GM19463 (cell line): ENCODE measurements around the gene EXOC3.

Experiments used
- ATAC-seq: cut with Tn5 transposase; IDR thresholded peaks from one replicate; pipeline ENCODE4 v1.9.1; 2021; ENCODE audit warnings: mild to moderate bottlenecking, moderate library complexity; ENCODE audit not compliant: unreplicated experiment

EXOC3 gene

DNA sequence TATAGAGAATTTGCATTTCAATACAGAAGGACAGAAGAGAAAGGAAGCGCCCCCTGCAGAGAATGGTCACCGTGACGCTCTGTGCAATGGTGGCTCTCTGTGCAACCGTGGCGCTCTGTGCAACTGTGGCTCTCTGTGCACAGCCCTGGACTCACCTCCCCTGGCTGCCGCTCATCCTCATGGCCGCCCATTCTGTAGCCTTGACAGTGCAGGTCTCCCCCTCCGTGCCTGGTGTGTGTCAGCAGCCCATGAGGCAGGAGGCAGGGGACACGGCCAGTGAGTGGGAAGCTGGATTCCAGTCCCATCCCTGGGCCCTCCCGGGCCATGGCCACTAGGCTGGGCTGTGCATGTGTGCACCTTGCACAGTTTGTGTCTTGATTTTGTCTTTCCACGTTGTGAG, 12.0 kb downstream of the EXOC3 start:
- no peak for ATAC-seq

DNA sequence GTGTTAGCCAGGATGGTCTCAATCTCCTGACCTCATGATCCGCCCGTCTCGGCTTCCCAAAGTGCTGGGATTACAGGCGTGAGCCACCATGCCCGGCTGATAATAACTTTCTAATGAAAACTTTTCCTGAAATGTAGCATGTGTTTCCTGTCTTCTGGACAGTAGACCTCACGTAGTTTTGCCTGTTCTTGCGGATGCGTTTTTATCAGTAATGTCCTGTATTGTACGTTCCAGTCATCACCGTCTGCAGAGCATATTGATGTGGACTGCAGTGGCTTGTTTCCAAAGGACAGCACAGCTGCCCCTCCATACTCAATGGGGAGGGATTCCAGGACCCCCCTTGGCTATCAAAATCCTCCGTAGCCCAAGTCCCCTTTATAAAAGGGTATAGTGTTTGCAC, 12.8 kb downstream of the EXOC3 start:
- no peak for ATAC-seq

DNA sequence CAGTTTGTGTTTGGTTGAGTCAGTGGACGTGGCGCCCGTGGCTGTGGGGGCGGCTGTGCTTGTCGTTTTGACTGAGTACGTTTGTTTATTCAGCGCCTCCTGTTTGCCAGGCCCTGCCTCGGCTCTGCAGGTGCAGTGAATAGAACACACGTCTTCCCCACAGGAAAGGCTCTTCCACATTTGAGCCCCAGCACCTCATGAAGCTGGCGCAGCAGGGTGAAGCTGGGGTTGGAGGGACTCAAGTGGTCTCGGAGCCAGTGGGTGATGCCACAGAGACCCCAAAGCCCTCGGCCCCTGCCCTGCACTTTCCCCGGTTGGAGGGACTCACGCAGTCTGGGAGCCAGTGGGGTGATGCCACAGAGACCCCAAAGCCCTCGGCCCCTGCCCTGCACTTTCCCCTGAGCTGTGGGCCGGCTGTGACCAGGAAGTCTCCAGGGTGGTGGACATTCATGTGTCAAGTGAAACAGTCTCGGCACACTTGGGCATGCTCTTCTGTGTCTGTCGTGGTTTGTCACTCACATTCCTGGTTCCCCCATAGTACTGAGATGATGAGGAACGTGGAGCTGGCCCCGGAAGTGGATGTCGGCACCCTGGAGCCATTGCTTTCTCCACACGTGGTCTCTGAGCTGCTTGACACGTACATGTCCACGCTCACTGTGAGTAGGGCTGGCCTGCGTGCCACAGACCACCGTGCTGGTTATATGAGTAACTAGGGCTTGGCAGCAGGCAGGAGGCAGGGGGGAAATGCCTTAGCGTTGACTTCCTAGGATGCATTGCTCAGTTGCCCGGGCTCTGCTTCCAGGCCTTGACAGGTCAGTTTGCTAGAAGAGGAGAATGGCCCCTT, 13.6 kb downstream of the EXOC3 start:
- no peak for ATAC-seq

DNA sequence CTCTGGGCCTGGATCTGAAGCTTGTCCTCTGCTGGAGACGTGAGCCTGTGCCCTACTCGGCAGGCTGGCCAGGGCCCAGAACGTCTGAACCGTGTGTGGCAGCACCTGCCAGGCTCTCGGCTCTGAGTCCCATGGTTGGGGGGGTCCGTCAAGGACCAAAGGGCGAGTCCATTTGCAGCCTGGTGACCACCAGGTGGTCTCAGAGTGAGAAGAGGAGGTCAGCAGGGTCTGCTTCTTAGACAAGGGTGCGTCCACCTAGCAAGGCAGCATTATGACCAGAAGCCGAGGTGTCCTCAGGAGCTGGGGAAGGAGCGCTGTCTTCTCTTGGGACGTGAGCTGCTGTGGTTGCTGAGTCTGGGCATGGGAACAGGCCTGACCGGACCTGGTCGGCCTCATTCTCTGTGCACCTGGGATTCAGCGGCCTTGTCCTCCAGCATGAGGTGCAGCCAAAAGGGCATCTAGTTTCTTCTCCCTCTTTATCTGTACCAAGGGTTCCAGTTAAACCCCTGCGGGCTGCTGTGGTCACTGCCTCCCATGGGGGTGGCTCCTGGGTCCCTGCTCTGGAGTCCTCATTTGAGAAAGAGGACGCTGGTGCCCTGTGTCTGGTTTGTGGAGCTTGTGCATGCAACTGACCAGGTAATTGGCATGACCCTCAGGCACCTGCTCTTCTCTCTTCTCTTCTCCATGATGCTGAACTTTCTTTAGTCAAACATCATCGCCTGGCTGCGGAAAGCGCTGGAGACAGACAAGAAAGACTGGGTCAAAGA, 14.4 kb downstream of the EXOC3 start:
- no peak for ATAC-seq

DNA sequence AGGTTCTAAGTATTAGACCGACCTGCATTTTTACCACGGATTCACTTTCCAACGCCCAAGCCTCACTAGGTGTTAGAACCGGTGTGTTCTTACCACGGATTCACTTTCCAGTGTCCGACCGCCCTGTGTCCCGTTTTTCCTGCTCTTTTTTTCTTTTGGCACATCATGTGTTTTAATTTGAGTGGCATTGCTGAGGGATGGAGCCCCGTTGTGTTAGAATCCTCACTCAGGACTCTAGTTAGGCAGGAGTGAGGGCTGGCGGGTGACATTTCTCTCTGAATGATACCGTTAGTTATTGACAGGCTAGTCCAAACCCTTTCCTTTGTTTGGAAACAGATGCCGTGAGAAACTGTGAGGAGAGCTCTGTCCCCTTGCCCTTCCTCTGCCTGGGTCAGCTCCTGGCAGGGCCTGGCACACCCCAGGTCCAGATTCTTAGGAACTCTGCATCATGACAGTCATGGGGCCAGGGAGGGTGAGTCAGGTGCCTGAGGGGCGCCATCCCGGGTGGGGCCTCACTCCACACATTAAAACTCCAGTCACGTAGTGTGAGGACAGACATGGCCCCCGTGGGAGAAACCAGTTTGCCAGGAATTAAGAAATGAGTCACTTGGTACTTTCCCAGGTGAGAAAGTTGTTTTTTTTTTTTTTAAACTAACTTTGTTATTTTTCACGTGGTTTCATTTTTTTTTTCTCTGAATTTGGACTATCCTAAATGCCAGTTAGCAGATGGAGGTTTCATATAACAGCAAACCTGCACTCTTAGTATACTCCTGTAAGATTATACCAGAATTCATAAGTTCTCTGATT, 15.8 kb downstream of the EXOC3 start:
- peak; percentile 73 for ATAC-seq

DNA sequence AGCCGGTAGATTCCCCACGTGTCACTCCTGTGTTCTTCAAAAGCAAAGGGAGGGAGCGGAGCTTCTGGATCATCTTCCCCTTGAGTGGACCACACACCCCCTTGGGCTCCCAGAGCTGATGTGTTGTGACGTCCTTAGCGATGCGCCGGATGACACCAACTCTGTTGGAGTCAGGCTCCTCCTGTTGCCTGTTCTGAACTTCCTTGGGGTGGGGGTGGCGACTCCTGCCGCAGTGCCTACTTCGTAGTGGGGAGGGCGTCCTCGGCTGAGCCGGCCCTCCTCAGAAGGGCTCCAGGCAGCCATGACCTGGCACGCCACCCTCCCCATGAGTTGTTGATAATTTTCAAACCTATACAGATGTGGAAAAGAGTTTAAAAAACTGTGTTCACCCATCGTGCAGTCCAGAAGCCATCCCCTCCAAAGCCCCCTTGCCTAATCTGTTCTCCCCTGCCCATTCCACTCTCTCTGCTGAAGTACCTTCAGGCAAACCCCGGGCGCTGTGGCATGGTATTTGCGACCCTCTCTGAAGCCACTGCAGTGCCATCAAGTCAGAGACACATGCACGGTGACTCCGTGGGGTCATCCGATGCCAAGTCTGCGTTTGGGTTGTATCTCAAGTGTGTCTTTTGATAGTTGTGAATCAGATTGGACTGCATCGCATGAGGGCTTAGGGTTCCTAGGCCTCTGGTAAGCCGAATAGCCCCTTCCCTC, 16.7 kb downstream of the EXOC3 start:
- no peak for ATAC-seq

DNA sequence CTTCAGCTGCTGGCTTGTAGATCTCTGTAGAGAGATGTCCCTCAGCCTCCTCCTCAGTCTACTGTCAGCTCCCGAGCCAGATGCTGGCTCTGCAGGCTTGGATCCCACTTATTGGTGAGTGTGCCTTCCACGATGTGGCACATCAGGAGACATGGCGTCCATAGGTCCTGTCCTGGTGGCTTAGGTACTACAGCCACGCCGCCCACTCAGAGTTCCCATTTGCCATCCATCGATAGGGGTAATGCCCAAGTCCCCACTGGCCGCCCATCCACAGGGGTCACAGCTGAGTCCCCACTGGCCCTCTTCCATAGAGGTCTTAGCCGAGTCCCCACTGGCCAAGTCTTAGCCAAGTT, 17.3 kb downstream of the EXOC3 start:
- ATAC-seq: no peak

DNA sequence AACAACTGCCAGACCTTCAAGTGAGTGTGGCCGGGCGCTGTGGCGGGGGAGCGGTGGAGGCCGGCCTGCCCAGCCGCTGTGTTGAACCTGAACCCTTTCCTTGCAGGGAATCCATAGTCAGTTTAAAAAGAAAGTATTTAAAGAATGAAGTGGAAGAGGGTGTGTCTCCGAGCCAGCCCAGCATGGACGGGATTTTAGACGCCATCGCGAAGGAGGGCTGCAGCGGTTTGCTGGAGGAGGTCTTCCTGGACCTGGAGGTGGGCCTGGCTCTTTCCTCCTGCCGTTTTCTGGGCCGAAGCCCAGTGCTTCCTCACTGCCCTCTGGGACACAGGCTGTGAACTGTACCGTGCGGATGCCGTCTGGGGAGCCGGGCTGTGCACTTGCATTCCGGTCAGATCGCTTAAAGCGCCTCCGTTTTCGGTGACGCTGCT, 19.1 kb downstream of the EXOC3 start:
- no peak for ATAC-seq

DNA sequence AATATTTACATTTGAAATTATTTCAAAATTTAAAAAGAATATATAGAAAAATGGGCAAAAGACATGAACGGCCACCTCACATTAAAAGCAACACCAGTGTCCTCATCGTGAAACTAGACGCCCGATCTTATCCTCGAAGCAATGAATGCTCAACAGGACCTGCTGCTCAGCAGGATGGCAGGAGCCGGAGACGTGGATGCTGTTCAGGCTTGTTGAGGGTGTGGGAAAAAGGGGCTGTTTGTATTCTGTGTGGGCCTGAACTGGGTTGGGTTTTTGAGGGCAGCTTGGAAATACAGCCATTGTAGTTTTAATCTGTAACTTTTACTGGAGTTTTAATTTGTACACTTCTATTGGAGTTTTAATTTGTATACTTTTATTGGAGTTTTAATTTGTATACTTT, 20.3 kb downstream of the EXOC3 start:
- no peak for ATAC-seq

DNA sequence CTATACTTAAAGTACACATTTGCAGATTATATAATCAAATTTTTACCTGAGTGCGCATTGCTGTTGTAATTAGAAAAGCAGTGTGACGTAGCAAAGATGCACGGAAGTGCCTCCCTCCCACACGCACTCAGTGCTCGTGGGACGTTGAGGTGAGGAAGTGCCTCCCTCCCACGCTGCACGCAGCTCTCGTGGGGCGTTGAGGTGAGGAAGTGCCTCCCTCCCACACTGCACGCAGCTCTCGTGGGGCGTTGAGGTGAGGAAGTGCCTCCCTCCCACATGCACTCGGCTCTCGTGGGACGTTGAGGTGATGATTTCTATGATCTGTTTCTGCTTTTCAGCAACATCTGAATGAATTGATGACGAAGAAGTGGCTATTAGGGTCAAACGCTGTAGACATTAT, 21.0 kb downstream of the EXOC3 start:
- ATAC-seq: no peak

DNA sequence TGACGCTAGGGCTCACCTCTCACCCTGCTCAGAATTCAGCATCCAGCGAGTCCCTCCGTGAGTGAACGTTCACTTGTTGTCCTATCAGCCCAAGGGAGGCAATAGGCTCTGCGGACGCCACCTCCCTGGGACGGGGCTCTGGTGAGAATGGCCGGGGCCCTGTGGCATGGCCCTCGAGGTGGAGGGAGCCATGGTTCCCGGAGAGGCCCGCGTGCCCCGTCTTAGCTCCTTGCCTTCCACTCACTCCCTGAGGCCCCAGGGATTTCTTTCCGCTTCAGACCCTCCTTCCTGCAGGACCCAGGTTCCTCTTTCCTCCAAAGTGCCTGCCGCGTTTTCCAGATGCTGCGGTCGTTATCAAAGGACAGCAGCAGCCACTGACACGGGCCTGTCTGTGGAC, 21.5 kb downstream of the EXOC3 start:
- no peak for ATAC-seq

DNA sequence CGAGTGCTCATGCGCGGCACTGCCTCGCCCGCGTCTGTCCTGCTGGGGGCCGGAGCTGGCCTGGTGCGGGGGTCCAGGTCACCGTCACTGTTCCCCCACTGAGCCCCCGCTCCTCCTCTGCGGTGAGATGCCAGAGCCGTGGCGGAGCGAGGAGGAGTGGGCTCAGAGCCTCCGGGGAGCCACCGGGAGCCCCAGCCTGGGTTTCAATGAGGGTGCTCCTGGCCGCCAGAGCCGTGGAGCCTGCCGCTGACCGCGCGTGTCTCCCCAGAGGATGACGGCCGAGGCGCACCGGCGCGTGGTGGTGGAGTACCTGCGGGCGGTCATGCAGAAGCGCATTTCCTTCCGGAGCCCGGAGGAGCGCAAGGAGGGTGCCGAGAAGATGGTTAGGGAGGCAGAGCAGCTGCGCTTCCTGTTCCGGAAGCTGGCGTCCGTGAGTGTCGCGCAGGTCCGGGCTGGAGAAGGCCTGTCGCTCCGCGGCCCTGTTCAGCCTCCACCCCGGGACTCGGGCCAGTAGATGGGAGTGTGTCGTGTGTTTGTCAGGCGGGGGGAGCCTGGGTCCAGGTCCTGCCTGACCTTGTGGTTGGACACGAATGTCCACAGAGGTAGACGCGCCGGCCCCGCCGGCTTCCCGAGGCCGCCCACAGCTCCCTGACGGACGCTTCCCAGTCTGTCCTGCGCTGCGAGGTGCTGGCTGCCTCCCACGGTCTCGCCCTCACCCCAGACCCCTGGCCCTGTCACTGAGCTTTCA, 22.0 kb downstream of the EXOC3 start:
- ATAC-seq: no peak

DNA sequence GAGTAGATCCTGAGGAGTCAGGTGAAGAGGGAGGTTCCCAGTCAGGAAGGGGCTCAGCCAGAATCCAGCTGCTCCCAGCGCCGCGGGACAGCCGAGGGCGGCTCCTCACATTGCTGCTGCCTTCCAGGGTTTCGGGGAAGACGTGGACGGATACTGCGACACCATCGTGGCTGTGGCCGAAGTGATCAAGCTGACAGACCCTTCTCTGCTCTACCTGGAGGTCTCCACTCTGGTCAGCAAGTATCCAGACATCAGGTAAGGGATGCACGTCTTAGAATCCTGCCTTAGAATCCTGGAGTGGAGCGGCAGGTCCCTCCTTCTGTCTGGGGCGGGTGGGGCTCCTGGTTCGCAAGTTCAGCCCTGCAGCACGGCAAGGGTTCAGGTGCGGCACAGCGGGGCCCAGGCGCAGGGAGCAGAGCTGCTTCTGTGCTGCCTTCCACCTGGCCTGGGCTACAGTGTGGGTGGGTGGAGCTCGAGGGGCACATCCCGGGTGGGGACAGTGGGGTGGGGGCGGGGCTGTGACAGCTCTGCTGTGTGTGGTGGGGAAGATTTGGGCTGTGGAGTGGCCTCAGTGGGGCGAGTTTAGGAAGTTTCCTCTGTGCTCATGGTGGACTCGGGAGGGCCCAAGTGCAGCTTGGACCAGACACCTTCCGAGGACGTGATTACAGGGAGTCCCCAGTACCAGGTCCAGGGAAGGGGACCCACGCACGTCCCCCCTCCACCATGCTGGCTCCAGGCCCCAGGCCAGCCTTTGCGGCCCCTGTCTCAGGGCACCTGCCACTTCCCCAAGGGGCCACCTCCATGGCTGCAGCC, 22.8 kb downstream of the EXOC3 start:
- no peak for ATAC-seq

DNA sequence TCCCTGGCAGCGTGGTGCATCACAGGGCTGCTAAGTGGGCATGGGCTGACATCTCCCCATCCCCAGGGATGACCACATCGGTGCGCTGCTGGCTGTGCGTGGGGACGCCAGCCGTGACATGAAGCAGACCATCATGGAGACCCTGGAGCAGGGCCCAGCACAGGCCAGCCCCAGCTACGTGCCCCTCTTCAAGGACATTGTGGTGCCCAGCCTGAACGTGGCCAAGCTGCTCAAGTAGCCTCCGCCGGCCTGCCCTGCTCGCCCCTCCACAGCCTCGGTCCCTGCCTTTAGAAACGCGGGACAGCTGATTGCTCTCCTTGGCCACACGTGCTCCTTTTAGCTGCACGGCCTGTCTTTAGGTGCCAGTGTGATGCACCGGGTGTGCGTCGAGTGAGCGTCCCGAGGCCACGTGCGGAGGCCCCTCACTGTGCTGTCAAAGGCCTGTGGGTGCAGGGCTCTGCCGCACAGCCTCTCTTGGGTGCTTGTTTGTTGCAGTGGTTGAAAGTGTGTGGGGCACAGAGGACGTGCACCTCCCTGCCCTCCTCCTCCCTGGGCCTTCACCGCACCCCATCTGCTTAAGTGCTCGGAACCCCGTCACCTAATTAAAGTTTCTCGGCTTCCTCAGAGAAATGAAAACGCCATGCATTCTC, 23.8 kb downstream of the EXOC3 start:
- ATAC-seq: no peak

DNA sequence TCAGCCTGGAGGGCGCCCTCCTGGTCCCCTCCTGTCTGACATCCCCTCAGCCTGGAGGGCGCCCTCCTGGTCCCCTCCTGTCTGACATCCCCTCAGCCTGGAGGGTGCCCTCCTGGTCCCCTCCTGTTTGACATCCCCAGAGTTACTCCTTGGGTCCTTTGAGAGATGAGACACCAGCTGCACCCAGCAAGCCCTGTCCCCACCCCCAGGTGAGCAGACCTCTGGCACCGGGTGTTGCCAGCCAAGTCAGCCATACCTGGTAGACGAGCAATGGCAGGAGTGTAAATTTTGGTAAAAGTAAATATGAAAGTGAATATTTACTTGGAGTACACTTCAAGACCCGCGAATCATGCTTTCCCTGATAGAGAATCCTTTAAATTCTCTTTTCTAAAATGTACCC, 25.4 kb downstream of the EXOC3 start:
- no peak for ATAC-seq

DNA sequence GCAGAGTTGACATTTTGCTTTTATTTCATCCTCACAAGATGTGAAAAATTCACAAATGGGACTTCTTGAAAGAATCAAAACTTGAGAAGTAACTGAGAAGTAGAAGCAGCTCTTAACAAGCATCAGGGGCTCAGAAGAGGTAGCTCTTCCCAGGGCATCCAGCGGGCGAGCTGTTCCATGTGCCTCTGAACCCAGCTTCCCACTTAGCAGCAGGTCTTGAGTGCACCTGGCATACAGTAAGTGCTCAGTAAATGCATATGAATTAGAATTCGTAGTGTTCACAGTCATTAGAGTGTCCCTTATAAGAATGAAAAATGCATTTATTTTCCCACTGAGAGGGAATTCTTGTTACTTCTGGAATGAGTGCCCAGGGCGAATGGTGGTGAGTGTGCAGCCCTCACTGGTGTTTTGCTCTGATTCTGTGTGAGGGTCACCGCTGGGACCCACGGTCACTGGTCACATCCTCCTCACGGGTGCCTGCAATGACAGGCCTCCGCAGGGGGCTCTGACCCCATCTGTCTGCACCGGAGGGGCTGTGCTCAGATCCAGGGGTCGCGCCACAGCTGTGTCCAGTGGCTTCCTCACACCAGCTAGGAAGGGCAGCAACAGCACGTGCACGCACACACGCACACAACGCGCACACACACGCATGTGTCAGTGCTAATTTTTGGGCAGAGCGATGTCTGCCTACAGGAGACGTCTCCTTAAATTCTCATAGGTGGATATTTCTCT, 26.9 kb downstream of the EXOC3 start:
- no peak for ATAC-seq

DNA sequence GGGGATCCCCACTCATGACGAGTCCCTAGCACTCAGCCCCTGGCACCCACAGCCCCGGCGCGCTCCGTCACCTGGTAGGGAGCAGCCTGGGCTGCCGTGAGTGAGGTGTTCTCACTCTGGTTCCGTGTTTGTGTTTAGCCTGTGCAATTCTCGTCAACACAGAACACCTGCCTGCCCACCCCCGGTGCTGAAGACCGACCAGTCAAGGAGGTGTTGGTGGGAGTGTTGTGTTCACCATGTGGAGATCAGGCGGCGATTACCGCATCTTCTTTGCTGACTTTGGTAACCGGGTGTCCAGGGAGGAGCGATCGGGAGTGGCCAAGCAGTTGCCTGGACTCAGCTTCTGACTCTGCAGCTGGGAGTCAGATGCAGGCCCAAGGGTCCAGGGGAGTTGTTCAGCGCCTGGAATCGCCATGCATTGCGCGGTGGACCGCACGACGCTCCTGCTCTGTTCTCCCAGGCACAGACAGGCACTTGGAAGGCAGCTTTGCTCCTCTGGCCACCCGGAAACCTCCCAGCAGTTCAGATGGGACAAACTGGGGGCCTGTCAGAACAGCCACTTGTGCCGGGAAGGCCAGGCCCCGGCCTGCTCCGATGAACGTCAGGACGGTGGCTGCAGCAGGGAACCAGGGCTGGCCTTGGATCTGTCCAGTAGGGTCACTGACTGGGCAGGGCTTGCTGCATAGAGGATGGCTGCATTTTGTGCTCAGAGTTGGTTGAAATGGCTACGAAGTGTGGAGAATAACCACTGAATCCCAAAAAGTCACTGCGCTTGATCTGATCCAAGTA, 28.2 kb downstream of the EXOC3 start:
- no peak for ATAC-seq

DNA sequence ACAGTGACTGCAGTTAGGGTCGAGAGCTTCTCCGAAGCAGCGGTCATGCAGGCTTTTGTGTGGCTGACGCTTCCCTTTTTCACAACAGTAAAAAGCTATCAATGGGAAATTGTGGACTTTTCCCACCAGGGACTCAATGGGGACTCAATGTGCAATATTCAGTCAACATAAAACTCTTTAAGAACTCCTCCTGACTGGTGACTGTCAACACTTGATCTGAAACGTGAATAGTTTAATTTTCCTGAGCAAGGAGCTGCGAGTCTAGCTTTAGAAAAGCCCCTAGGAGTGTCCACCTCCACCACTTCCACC, 28.7 kb downstream of the EXOC3 start:
- no peak for ATAC-seq
